ENCODE measurements around the gene ACBD3. TPM values are rescaled to one million over a fixed set of nuclear protein-coding genes. Genes with fewer than 3 reads are reported as not detected.
"Not testable (repeated sequence)": the region's sequence is repeated elsewhere in the genome, so short reads cannot be mapped to it uniquely, and the experiment has no call there.

Gene ACBD3
- total RNA-seq, 4 donors from 2014 or later = 30.0 to 48.8 (median 34.3) TPM

GRCh38 chr1:226209307-226210059 is 22.9 kb upstream of the ACBD3 start:
- Histone ChIP-seq H3K27ac (no peak overlapping the region), H3K36me3 (no peaks in the 10 kb centered on the region), H3K9me3 (no peaks in the 10 kb centered on the region), H3K4me1 (no peaks in the 10 kb centered on the region), H3K4me3 (no peak overlapping the region), H3K27me3 (no peaks in the 10 kb centered on the region)
- no peak for ATAC-seq
- WGBS, 2 donors (ENCODE audit: low coverage in 1 of 2) = 72% methylated on average over 8 of the region's 17 CpGs; no CpG with 5 or more reads in 1 of the 2 donors
- TF ChIP-seq CTCF (IDR thresholded peaks at IDR 0.05) (no peak), POLR2A (IDR thresholded peaks at IDR 0.05) (no peak), POLR2AphosphoS5 (IDR thresholded peaks at IDR 0.05) (no peak), EP300 (IDR thresholded peaks at IDR 0.05) (no peak)

GRCh38 chr1:226207048-226207447 is 20.5 kb upstream of the ACBD3 start:
- no peaks in the 10 kb centered on the region for H3K27me3 ChIP-seq
- H3K36me3 ChIP-seq = no peaks in the 10 kb centered on the region
- no peaks in the 10 kb centered on the region for H3K4me1 ChIP-seq
- 95 to 96% methylated on average over 5 of the region's 5 CpGs for WGBS, 2 donors (ENCODE audit: low coverage in 1 of 2)
- ATAC-seq = no peak
- no peaks in the 10 kb centered on the region for H3K9me3 ChIP-seq
- no peak overlapping the region for H3K4me3 ChIP-seq
- H3K27ac ChIP-seq = no peak overlapping the region
- TF ChIP-seq EP300 (IDR thresholded peaks at IDR 0.05) = no peak
- no peak for TF ChIP-seq POLR2AphosphoS5 (IDR thresholded peaks at IDR 0.05)
- no peak for TF ChIP-seq POLR2A (IDR thresholded peaks at IDR 0.05)
- no peak for TF ChIP-seq CTCF (IDR thresholded peaks at IDR 0.05)

GRCh38 chr1:226204198-226204597 is 17.7 kb upstream of the ACBD3 start:
- Histone ChIP-seq H3K27me3 (no peaks in the 10 kb centered on the region), H3K27ac (no peak overlapping the region), H3K9me3 (no peaks in the 10 kb centered on the region), H3K4me1 (no peaks in the 10 kb centered on the region), H3K4me3 (no peak overlapping the region), H3K36me3 (no peaks in the 10 kb centered on the region)
- TF ChIP-seq CTCF (IDR thresholded peaks at IDR 0.05) = no peak
- TF ChIP-seq POLR2AphosphoS5 (IDR thresholded peaks at IDR 0.05) = no peak
- no peak for TF ChIP-seq EP300 (IDR thresholded peaks at IDR 0.05)
- TF ChIP-seq POLR2A (IDR thresholded peaks at IDR 0.05) = no peak
- no peak for ATAC-seq

GRCh38 chr1:226203655-226204054 is 17.1 kb upstream of the ACBD3 start:
- 70 to 87% methylated on average over 2 to 3 of the region's 4 CpGs for WGBS, 2 donors (ENCODE audit: low coverage in 1 of 2)
- peaks cover 4% of the 10 kb centered on the region for H3K27me3 ChIP-seq
- H3K36me3 ChIP-seq = no peaks in the 10 kb centered on the region
- TF ChIP-seq EP300 (IDR thresholded peaks at IDR 0.05) = no peak
- no peak for TF ChIP-seq CTCF (IDR thresholded peaks at IDR 0.05)
- TF ChIP-seq POLR2AphosphoS5 (IDR thresholded peaks at IDR 0.05) = no peak
- TF ChIP-seq POLR2A (IDR thresholded peaks at IDR 0.05) = no peak
- no peaks in the 10 kb centered on the region for H3K9me3 ChIP-seq
- ATAC-seq = no peak
- H3K4me3 ChIP-seq = no peak overlapping the region
- no peaks in the 10 kb centered on the region for H3K4me1 ChIP-seq
- H3K27ac ChIP-seq = no peak overlapping the region

- TF ChIP-seq POLR2AphosphoS5 (IDR thresholded peaks at IDR 0.05) (no peak), CTCF (IDR thresholded peaks at IDR 0.05) (no peak), EP300 (IDR thresholded peaks at IDR 0.05) (no peak), POLR2A (IDR thresholded peaks at IDR 0.05) (no peak)
- Histone ChIP-seq H3K27ac (no peak overlapping the region), H3K4me3 (no peak overlapping the region), H3K36me3 (no peaks in the 10 kb centered on the region), H3K9me3 (no peaks in the 10 kb centered on the region), H3K27me3 (peaks cover 8% of the 10 kb centered on the region), H3K4me1 (no peaks in the 10 kb centered on the region)
- ATAC-seq = no peak
- WGBS, 2 donors (ENCODE audit: low coverage in 1 of 2) = 70 to 100% methylated on average over 1 of the region's 1 CpG
Observed at GRCh38 chr1:226203240-226203639, 16.7 kb upstream of the ACBD3 start.

GRCh38 chr1:226202666-226203065 is 16.1 kb upstream of the ACBD3 start:
- 83 to 100% methylated on average over 5 to 6 of the region's 6 CpGs for WGBS, 2 donors (ENCODE audit: low coverage in 1 of 2)
- H3K4me3 ChIP-seq, H3K36me3 ChIP-seq, ATAC-seq, H3K27ac ChIP-seq, H3K4me1 ChIP-seq, H3K9me3 ChIP-seq: not testable (repeated sequence)
- peaks cover 11% of the 10 kb centered on the region for H3K27me3 ChIP-seq

Measured in gastroesophageal sphincter (tissue), 4 donors.